CD4-positive, alpha-beta T cell treated with Interleukin-15 for 4 hours (primary cell): ENCODE measurements around the gene POLR1G.

ENCODE experiments used
- DNase-seq: peaks from one replicate; pipeline ENCODE4 v3.0.0-alpha.2; 2020; ENCODE audit warnings: low spot score

POLR1G gene

GRCh38 chr19:45406226-45407090, at the start of gene POLR1G:
Gene POLR1G (plus strand): TSS chr19:45406644. CDS start chr19:45406697, 53 bp downstream.
- peak; percentile 75 for DNase-seq

- no peak for DNase-seq
Observed at GRCh38 chr19:45356760-45357444, 49.5 kb upstream of the POLR1G start.

GRCh38 chr19:45357445-45357783, 49.0 kb upstream of the POLR1G start:
- no peak for DNase-seq

- no peak for DNase-seq
Observed at GRCh38 chr19:45358213-45358792, 48.1 kb upstream of the POLR1G start.

GRCh38 chr19:45361608-45362007, 44.8 kb upstream of the POLR1G start:
- DNase-seq = no peak

- DNase-seq = no peak
Observed at GRCh38 chr19:45362291-45362690, 44.2 kb upstream of the POLR1G start.

GRCh38 chr19:45363861-45364459, 42.5 kb upstream of the POLR1G start:
- no peak for DNase-seq

- no peak for DNase-seq
Observed at GRCh38 chr19:45364696-45365095, 41.7 kb upstream of the POLR1G start.

GRCh38 chr19:45368127-45368526, 38.3 kb upstream of the POLR1G start:
- no peak for DNase-seq

GRCh38 chr19:45368737-45369340, 37.6 kb upstream of the POLR1G start:
- no peak for DNase-seq

GRCh38 chr19:45370410-45371204, 35.8 kb upstream of the POLR1G start, which contains the start of gene ERCC2:
Gene ERCC2 (minus strand): TSS chr19:45370573. CDS start chr19:45370540, 33 bp downstream.
- DNase-seq = peak; percentile 100

- DNase-seq = no peak
Observed at GRCh38 chr19:45376045-45376724, 30.3 kb upstream of the POLR1G start.

- DNase-seq = no peak
Observed at GRCh38 chr19:45380107-45380506, 26.3 kb upstream of the POLR1G start.

GRCh38 chr19:45382426-45382825, 24.0 kb upstream of the POLR1G start:
- DNase-seq = no peak

- no peak for DNase-seq
Observed at GRCh38 chr19:45385392-45386221, 20.8 kb upstream of the POLR1G start.

- no peak for DNase-seq
Observed at GRCh38 chr19:45391346-45391745, 15.1 kb upstream of the POLR1G start.

GRCh38 chr19:45391871-45392665, 14.4 kb upstream of the POLR1G start:
- no peak for DNase-seq

- DNase-seq = no peak
Observed at GRCh38 chr19:45395821-45396617, 10.4 kb upstream of the POLR1G start.
